H1 (cell line): Measurements from ENCODE around the gene CCDC136.

Experiments used
- EGR1 ChIP-seq: IDR thresholded peaks from 2 replicates; pipeline ENCODE4 v1.6.1; 2011; ENCODE audit warnings: low read depth, low read length, borderline replicate concordance
- EZH2 ChIP-seq: fragments of 200-600 bp; sonication (generic); IDR thresholded peaks from 2 replicates; pipeline ENCODE4 v1.7.1; 2012; ENCODE audit warnings: low read depth, mild to moderate bottlenecking, moderate library complexity, low read length, inconsistent platforms; ENCODE audit not compliant: severe bottlenecking
- JUND ChIP-seq: IDR thresholded peaks from 2 replicates; pipeline ENCODE4 v1.6.1; 2011; ENCODE audit warnings: mild to moderate bottlenecking, improper control_type of control experiment, low read length
- KDM5A ChIP-seq: fragments of 200-600 bp; IDR thresholded peaks from 2 replicates; pipeline ENCODE4 v1.7.1; 2012; ENCODE audit warnings: mild to moderate bottlenecking, low read length, inconsistent platforms, mixed read lengths
- POLR2A ChIP-seq, 2 experiments: IDR thresholded peaks; 1 replicate in 1 of 2; 2 replicates in 1 of 2; pipeline ENCODE4 v1.6.1; 2011; ENCODE audit warnings: low read depth in 2 of 2, low read length in 2 of 2, mild to moderate bottlenecking in 2 of 2; ENCODE audit errors: control extremely low read depth in 1 of 2
- RAD21 ChIP-seq, 2 experiments: IDR thresholded peaks in 1 of 2; conservative IDR thresholded peaks in 1 of 2; 2 replicates each; pipeline ENCODE4 v1.6.1; 2011; ENCODE audit warnings: low read depth in 2 of 2, low read length in 2 of 2, improper control_type of control experiment in 1 of 2, inconsistent platforms in 1 of 2, mild to moderate bottlenecking in 1 of 2, moderate library complexity in 1 of 2
- RXRA ChIP-seq: IDR thresholded peaks from 2 replicates; pipeline ENCODE4 v1.6.1; 2011; ENCODE audit warnings: low read depth, mild to moderate bottlenecking, low read length, moderate library complexity; ENCODE audit not compliant: insufficient read depth
- SRF ChIP-seq: IDR thresholded peaks from 2 replicates; pipeline ENCODE4 v1.6.1; 2011; ENCODE audit warnings: mild to moderate bottlenecking, low read depth, low read length, moderate library complexity
- TF ChIP-seq, protein P1 (sequence below): IDR thresholded peaks from 2 replicates; pipeline ENCODE4 v1.6.1; 2012; ENCODE audit warnings: inconsistent platforms
- TF ChIP-seq, protein P2 (sequence below), 3 experiments: IDR thresholded peaks; 1 replicate in 2 of 3; 2 replicates in 1 of 3; pipeline versions ENCODE4 v1.5.1 to v1.6.1; 2011; ENCODE audit warnings: low read length in 3 of 3, mild to moderate bottlenecking in 3 of 3, inconsistent platforms in 2 of 3, low read depth in 1 of 3, moderate library complexity in 1 of 3; ENCODE audit not compliant: insufficient read depth in 1 of 3; ENCODE audit errors: control extremely low read depth in 1 of 3

- no peak for TF ChIP-seq RAD21 (IDR thresholded peaks at IDR 0.05 in 1 of 2, conservative IDR thresholded peaks at IDR 0.05 in 1 of 2; ENCODE audit: low read depth in 2 of 2, low read length in 2 of 2)
- no peak for TF ChIP-seq EZH2
- TF ChIP-seq, protein P1, sequence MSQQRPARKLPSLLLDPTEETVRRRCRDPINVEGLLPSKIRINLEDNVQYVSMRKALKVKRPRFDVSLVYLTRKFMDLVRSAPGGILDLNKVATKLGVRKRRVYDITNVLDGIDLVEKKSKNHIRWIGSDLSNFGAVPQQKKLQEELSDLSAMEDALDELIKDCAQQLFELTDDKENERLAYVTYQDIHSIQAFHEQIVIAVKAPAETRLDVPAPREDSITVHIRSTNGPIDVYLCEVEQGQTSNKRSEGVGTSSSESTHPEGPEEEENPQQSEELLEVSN = no peak
- no peak for TF ChIP-seq SRF
- TF ChIP-seq, protein P2, sequence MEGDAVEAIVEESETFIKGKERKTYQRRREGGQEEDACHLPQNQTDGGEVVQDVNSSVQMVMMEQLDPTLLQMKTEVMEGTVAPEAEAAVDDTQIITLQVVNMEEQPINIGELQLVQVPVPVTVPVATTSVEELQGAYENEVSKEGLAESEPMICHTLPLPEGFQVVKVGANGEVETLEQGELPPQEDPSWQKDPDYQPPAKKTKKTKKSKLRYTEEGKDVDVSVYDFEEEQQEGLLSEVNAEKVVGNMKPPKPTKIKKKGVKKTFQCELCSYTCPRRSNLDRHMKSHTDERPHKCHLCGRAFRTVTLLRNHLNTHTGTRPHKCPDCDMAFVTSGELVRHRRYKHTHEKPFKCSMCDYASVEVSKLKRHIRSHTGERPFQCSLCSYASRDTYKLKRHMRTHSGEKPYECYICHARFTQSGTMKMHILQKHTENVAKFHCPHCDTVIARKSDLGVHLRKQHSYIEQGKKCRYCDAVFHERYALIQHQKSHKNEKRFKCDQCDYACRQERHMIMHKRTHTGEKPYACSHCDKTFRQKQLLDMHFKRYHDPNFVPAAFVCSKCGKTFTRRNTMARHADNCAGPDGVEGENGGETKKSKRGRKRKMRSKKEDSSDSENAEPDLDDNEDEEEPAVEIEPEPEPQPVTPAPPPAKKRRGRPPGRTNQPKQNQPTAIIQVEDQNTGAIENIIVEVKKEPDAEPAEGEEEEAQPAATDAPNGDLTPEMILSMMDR (IDR thresholded peaks at IDR 0.05; ENCODE audit: control extremely low read depth in 1 of 3, insufficient read depth in 1 of 3, low read depth in 1 of 3, low read length in 3 of 3) = no peak
- no peak for TF ChIP-seq KDM5A
- no peak for TF ChIP-seq JUND
- no peak for TF ChIP-seq RXRA
- TF ChIP-seq POLR2A (IDR thresholded peaks at IDR 0.05; ENCODE audit: control extremely low read depth in 1 of 2, low read depth in 2 of 2, low read length in 2 of 2) = no peak
- TF ChIP-seq EGR1 = no peak
Observed at GRCh38 chr7:128846781-128847444, 55.1 kb downstream of the CCDC136 start.
